Prostate gland (tissue), 2 donors: ENCODE measurements around the gene ATP1A3. TPM values are rescaled to one million over a fixed set of nuclear protein-coding genes. Genes with fewer than 3 reads are reported as not detected.

Source experiments
- DNase-seq: peaks from one replicate; pipeline ENCODE4 v3.0.0-alpha.2; 2019; ENCODE audit warnings: low spot score
- H3K27ac ChIP-seq, 2 donors: fragments of 200-600 bp; sonication (generic); 2 replicates each; pipeline ENCODE4 v1.5.1; 2017 to 2019
- H3K27me3 ChIP-seq: fragments of 200-600 bp; sonication (generic); replicated peaks from 2 replicates; pipeline ENCODE4 v1.5.1; 2019; ENCODE audit not compliant: insufficient read depth
- H3K36me3 ChIP-seq, 2 donors: fragments of 200-600 bp; sonication (generic); 1 replicate in 1 of 2; 2 replicates in 1 of 2; pipeline versions ENCODE4 v1.5.1 to v1.8.1; 2017 to 2019
- H3K4me1 ChIP-seq: fragments of 200-600 bp; sonication (generic); replicated peaks from 2 replicates; pipeline ENCODE4 v1.5.1; 2019
- H3K4me3 ChIP-seq, 2 donors: fragments of 200-600 bp; sonication (generic); 2 replicates each; pipeline ENCODE4 v1.5.1; 2017 to 2019
- H3K9me3 ChIP-seq: fragments of 200-600 bp; sonication (generic); 2 replicates; pipeline ENCODE4 v1.5.1; 2017
- CTCF ChIP-seq, 4 experiments: fragments of 200-600 bp in 2 of 4; fragments of 450-650 bp in 2 of 4; sonication (generic) in 2 of 4; IDR thresholded peaks; 1 replicate in 3 of 4; 2 replicates in 1 of 4; pipeline ENCODE4 v1.5.1; 2016 to 2019; ENCODE audit warnings: antibody characterized with exemption in 4 of 4, mild to moderate bottlenecking in 2 of 4, moderate library complexity in 2 of 4
- POLR2A ChIP-seq: fragments of 450-650 bp; IDR thresholded peaks from one replicate; pipeline ENCODE4 v1.6.1; 2016; ENCODE audit warnings: antibody characterized with exemption, mild to moderate bottlenecking
- POLR2AphosphoS5 ChIP-seq: sonication (generic); formaldehyde crosslinking; IDR thresholded peaks from one replicate; pipeline ENCODE4 v1.6.1; 2017; ENCODE audit warnings: antibody characterized with exemption
- WGBS: methylation state at CpG from one replicate; pipeline ENCODE4 v1.1.5; 2018; 5-methylcytosine and 5-hydroxymethylcytosine counted together
- intact Hi-C: fragments of 100-400 bp; cut with DNase I; formaldehyde crosslinking; loops from one replicate; pipeline ENCODE4 v1.14.2; 2022
- total RNA-seq, 2 donors: library from RNA; depleted of rRNA; stranded (reverse); fragments of >200 nt; gene quantifications; one replicate each; pipeline ENCODE4 v1.1.0, GENCODE V29; 2016

The ATP1A3 gene
- total RNA-seq, 2 donors from 2014 or later: 0.27 to 3.7 TPM

- Histone ChIP-seq H3K36me3 (no peaks in the 10 kb centered on the region), H3K4me3 (no peak overlapping the region), H3K27ac (no peak overlapping the region), H3K4me1 (no peaks in the 10 kb centered on the region), H3K27me3 (peaks cover 23% of the 10 kb centered on the region), H3K9me3 (no peaks in the 10 kb centered on the region)
- DNase-seq: no peak
- intact Hi-C loops: no loop called here
- TF ChIP-seq POLR2AphosphoS5: no peak
- TF ChIP-seq POLR2A: no peak
- TF ChIP-seq CTCF (IDR thresholded peaks at IDR 0.05): no peak
- 56% methylated on average over 12 of the region's 12 CpGs for WGBS
These were observed 76.4 kb downstream of the ATP1A3 start for GRCh38 chr19:41917676-41918075.

Other genes starting within 250 kb of the ATP1A3 start
- gene CEACAM6, start 238.7 kb downstream of the ATP1A3 start, total RNA-seq: 1 to 10 TPM; 2.5 to 6.3 TPM
- gene CEACAM3, start 197.6 kb downstream of the ATP1A3 start, total RNA-seq: under 1 TPM in 1 of 2 donors, not detected in 1; 0.59 TPM
- gene LYPD4, start 149.5 kb downstream of the ATP1A3 start, total RNA-seq: 1 to 10 TPM in 1 of 2 donors, not detected in 1; 6.6 TPM
- gene DMRTC2, start 149.2 kb downstream of the ATP1A3 start, total RNA-seq: 1 to 10 TPM in 1 of 2 donors, not detected in 1; 9.6 TPM
- gene RPS19, start 134.0 kb downstream of the ATP1A3 start, total RNA-seq: 1,000 to 10,000 TPM; 1,179 to 1,248 TPM
- gene CD79A, start 117.0 kb downstream of the ATP1A3 start, total RNA-seq: under 1 TPM in 1 of 2 donors, not detected in 1; 0.59 TPM
- gene ARHGEF1, start 111.0 kb downstream of the ATP1A3 start, total RNA-seq: 10 to 100 TPM; 57.1 to 65.6 TPM
- gene ERFL, start 65.8 kb downstream of the ATP1A3 start, total RNA-seq: 1 to 10 TPM in 1 of 2 donors, under 1 TPM in 1; 0.36 to 1.9 TPM
- gene RABAC1, start 34.9 kb downstream of the ATP1A3 start, total RNA-seq: 100 to 1,000 TPM; 153 to 168 TPM
- gene GRIK5, start 76.0 kb upstream of the ATP1A3 start, total RNA-seq: 10 to 100 TPM in 1 of 2 donors, 1 to 10 TPM in 1; 1.3 to 25.2 TPM
- 10 to 100 TPM; 24.4 to 44.1 TPM for gene ZNF574, start 81.9 kb upstream of the ATP1A3 start, total RNA-seq
- 10 to 100 TPM in 1 of 2 donors, 1 to 10 TPM in 1; 3.4 to 17.4 TPM for gene POU2F2, start 138.2 kb upstream of the ATP1A3 start, total RNA-seq
- 10 to 100 TPM; 70.3 to 98.1 TPM for gene DEDD2, start 223.4 kb upstream of the ATP1A3 start, total RNA-seq
- gene ZNF526, start 226.1 kb upstream of the ATP1A3 start, total RNA-seq: 10 to 100 TPM in 1 of 2 donors, 1 to 10 TPM in 1; 8.2 to 14.1 TPM
- 10 to 100 TPM; 37.1 to 61.6 TPM for gene GSK3A, start 248.4 kb upstream of the ATP1A3 start, total RNA-seq